ENCODE results near the gene VIT.

- no peak for TF ChIP-seq EP300 (IDR thresholded peaks at IDR 0.05)
- no peak for TF ChIP-seq CTCF (IDR thresholded peaks at IDR 0.05)
These were observed 44.8 kb downstream of the VIT start for GRCh38 chr2:36741188-36741837.
